GM19035 (cell line): ENCODE measurements around the gene TOP2A.

Experiments
- ATAC-seq: cut with Tn5 transposase; IDR thresholded peaks from one replicate; pipeline ENCODE4 v1.9.1; 2021; ENCODE audit not compliant: unreplicated experiment

TOP2A gene

GRCh38 chr17:40417609-40418427 lies at the start of gene TOP2A:
TOP2A (minus strand) TSS chr17:40417896; CDS start chr17:40417791, 105 bp downstream.
- ATAC-seq, result peak; percentile 96

GRCh38 chr17:40467281-40467867 lies 49.7 kb upstream of the TOP2A start:
- ATAC-seq, result no peak

GRCh38 chr17:40466298-40466971 lies 48.7 kb upstream of the TOP2A start:
- ATAC-seq, result no peak

- ATAC-seq, result no peak
These were observed 46.7 kb upstream of the TOP2A start for GRCh38 chr17:40464392-40464855.

GRCh38 chr17:40463122-40463550 lies 45.4 kb upstream of the TOP2A start:
- ATAC-seq, result no peak

- ATAC-seq, result no peak
These were observed 44.8 kb upstream of the TOP2A start for GRCh38 chr17:40462343-40463121.

GRCh38 chr17:40461732-40462342 lies 44.1 kb upstream of the TOP2A start:
- no peak for ATAC-seq

GRCh38 chr17:40460968-40461731 lies 43.5 kb upstream of the TOP2A start:
- ATAC-seq, result no peak

GRCh38 chr17:40460604-40460967 lies 42.9 kb upstream of the TOP2A start:
- no peak for ATAC-seq

- no peak for ATAC-seq
These were observed 42.2 kb upstream of the TOP2A start for GRCh38 chr17:40459636-40460603.

GRCh38 chr17:40458851-40459482 lies 41.3 kb upstream of the TOP2A start:
- ATAC-seq, result no peak

GRCh38 chr17:40457964-40458791 lies 40.5 kb upstream of the TOP2A start:
- no peak for ATAC-seq

- ATAC-seq, result no peak
These were observed 39.7 kb upstream of the TOP2A start for GRCh38 chr17:40457369-40457768.

- ATAC-seq, result no peak
These were observed 38.8 kb upstream of the TOP2A start for GRCh38 chr17:40456396-40456951.

- ATAC-seq, result no peak
These were observed 36.9 kb upstream of the TOP2A start for GRCh38 chr17:40454613-40454995.

- no peak for ATAC-seq
These were observed 36.4 kb upstream of the TOP2A start for GRCh38 chr17:40453881-40454612.
